ENCODE data around the gene NOTO.
"Not testable (repeated sequence)": the region's sequence is repeated elsewhere in the genome, so short reads cannot be mapped to it uniquely, and the experiment has no call there.

NOTO gene

GRCh38 chr2:73202156-73203054 lies at the start of gene NOTO:
Gene NOTO, plus strand, starts transcription at chr2:73202574. Its CDS starts 93 bp downstream, at chr2:73202667.
- in situ Hi-C loops (cut with MboI; ENCODE audit: low pct_unique_long_range_greater_than_20kb, low sequenced_read_pairs, unreplicated experiment), result no loop called here
- no peak for TF ChIP-seq CTCF (IDR thresholded peaks at IDR 0.05; ENCODE audit: extremely low read depth, insufficient read depth, missing control alignments)
- no peak for DNase-seq (ENCODE audit: low spot score)

GRCh38 chr2:73156539-73157124 lies 45.7 kb upstream of the NOTO start:
- DNase-seq (ENCODE audit: low spot score), result peak; percentile 43
- TF ChIP-seq CTCF (IDR thresholded peaks at IDR 0.05; ENCODE audit: extremely low read depth, insufficient read depth, missing control alignments), result peak; percentile 58
- in situ Hi-C loops (cut with MboI; ENCODE audit: low pct_unique_long_range_greater_than_20kb, low sequenced_read_pairs, unreplicated experiment), result loop anchor here (25.0 kb wide), 1 partner anchor 169 kb away; no protein-coding TSS in a partner anchor

GRCh38 chr2:73162856-73163391 lies 39.5 kb upstream of the NOTO start:
- in situ Hi-C loops (cut with MboI; ENCODE audit: low pct_unique_long_range_greater_than_20kb, low sequenced_read_pairs, unreplicated experiment), result loop anchor here (25.0 kb wide), 1 partner anchor 176 kb away; no protein-coding TSS in a partner anchor
- no peak for TF ChIP-seq CTCF (IDR thresholded peaks at IDR 0.05; ENCODE audit: extremely low read depth, insufficient read depth, missing control alignments)

GRCh38 chr2:73163483-73164367 lies 38.6 kb upstream of the NOTO start:
- in situ Hi-C loops (cut with MboI; ENCODE audit: low pct_unique_long_range_greater_than_20kb, low sequenced_read_pairs, unreplicated experiment), result loop anchor here (25.0 kb wide), 1 partner anchor 176 kb away; no protein-coding TSS in a partner anchor

More at GRCh38 chr2:73162856-73163391, 39.5 kb upstream of the NOTO start:
- no peak for DNase-seq (ENCODE audit: low spot score)

GRCh38 chr2:73165978-73166377 lies 36.4 kb upstream of the NOTO start:
- DNase-seq (ENCODE audit: low spot score), result not testable (repeated sequence)
- in situ Hi-C loops (cut with MboI; ENCODE audit: low pct_unique_long_range_greater_than_20kb, low sequenced_read_pairs, unreplicated experiment), result loop anchor here (25.0 kb wide), 1 partner anchor 179 kb away; no protein-coding TSS in a partner anchor

More at GRCh38 chr2:73163483-73164367, 38.6 kb upstream of the NOTO start:
- DNase-seq (ENCODE audit: low spot score), result peak; percentile 83
- peak; percentile 86 for TF ChIP-seq CTCF (IDR thresholded peaks at IDR 0.05; ENCODE audit: extremely low read depth, insufficient read depth, missing control alignments)

- in situ Hi-C loops (cut with MboI; ENCODE audit: low pct_unique_long_range_greater_than_20kb, low sequenced_read_pairs, unreplicated experiment), result loop anchor here (25.0 kb wide), 1 partner anchor 180 kb away; no protein-coding TSS in a partner anchor
- DNase-seq (ENCODE audit: low spot score), result not testable (repeated sequence)
Observed at GRCh38 chr2:73166813-73167212, 35.6 kb upstream of the NOTO start.

- not testable (repeated sequence) for DNase-seq (ENCODE audit: low spot score)
- in situ Hi-C loops (cut with MboI; ENCODE audit: low pct_unique_long_range_greater_than_20kb, low sequenced_read_pairs, unreplicated experiment), result loop anchor here (25.0 kb wide), 1 partner anchor 181 kb away; no protein-coding TSS in a partner anchor
Observed at GRCh38 chr2:73168348-73168747, 34.0 kb upstream of the NOTO start.

- not testable (repeated sequence) for DNase-seq (ENCODE audit: low spot score)
- in situ Hi-C loops (cut with MboI; ENCODE audit: low pct_unique_long_range_greater_than_20kb, low sequenced_read_pairs, unreplicated experiment), result loop anchor here (25.0 kb wide), 1 partner anchor 183 kb away; no protein-coding TSS in a partner anchor
Observed at GRCh38 chr2:73170341-73170740, 32.0 kb upstream of the NOTO start.

All from GM13977 (cell line).